SU-DHL-6 (cell line): ENCODE results near the gene DIP2C.

Experiments used
- H2AFZ ChIP-seq: fragments of 200-600 bp; sonication (generic); 2 replicates; pipeline ENCODE4 v1.6.1; 2014; ENCODE audit warnings: low read depth, mild to moderate bottlenecking, moderate library complexity, mixed read lengths, antibody characterized with exemption, low read length; ENCODE audit not compliant: severe bottlenecking
- H3F3A ChIP-seq: fragments of 200-600 bp; shearing (Covaris generic); 2 replicates; pipeline ENCODE4 v1.6.0; 2016; ENCODE audit warnings: antibody characterized with exemption, mild to moderate bottlenecking; ENCODE audit not compliant: insufficient read depth
- H3K27ac ChIP-seq: fragments of 200-600 bp; sonication (generic); 2 replicates; pipeline ENCODE4 v1.5.1; 2016; ENCODE audit warnings: low read depth, mild to moderate bottlenecking, low read length, moderate library complexity, mixed read lengths
- H3K27me3 ChIP-seq: fragments of 200-600 bp; sonication (generic), shearing (Covaris generic); 2 replicates; pipeline ENCODE4 v1.6.0; 2014; ENCODE audit warnings: mild to moderate bottlenecking, low read length
- H3K36me3 ChIP-seq: fragments of 200-600 bp; sonication (generic); 2 replicates; pipeline ENCODE4 v1.6.1; 2014; ENCODE audit warnings: mild to moderate bottlenecking, low read length, mixed read lengths
- H3K4me2 ChIP-seq: fragments of 300-600, 200-600 bp; shearing (Covaris generic), sonication (generic); 2 replicates; pipeline ENCODE4 v1.6.0; 2014; ENCODE audit warnings: low read length, low read depth, mild to moderate bottlenecking; ENCODE audit not compliant: poor library complexity, severe bottlenecking
- H3K4me3 ChIP-seq: fragments of 200-600 bp; sonication (generic); 2 replicates; pipeline ENCODE4 v1.5.1; 2014; ENCODE audit warnings: antibody characterized with exemption, low read length, mild to moderate bottlenecking, mixed read lengths; ENCODE audit not compliant: insufficient read depth, poor library complexity, severe bottlenecking
- H3K79me2 ChIP-seq: fragments of 200-600 bp; sonication (generic); 2 replicates; pipeline ENCODE4 v1.6.1; 2014; ENCODE audit warnings: mild to moderate bottlenecking, low read length, moderate library complexity; ENCODE audit not compliant: insufficient read depth
- H3K9ac ChIP-seq: fragments of 200-600 bp; sonication (generic); 2 replicates; pipeline ENCODE4 v1.7.0; 2014; ENCODE audit warnings: mild to moderate bottlenecking, low read length
- H3K9me2 ChIP-seq: fragments of 200-600 bp; sonication (generic); replicated peaks from 2 replicates; pipeline ENCODE4 v1.6.1; 2014; ENCODE audit warnings: low read length; ENCODE audit not compliant: insufficient read depth
- H3K9me3 ChIP-seq: fragments of 200-600 bp; sonication (generic); 2 replicates; pipeline ENCODE4 v1.6.1; 2014; ENCODE audit warnings: low read length, mixed read lengths; ENCODE audit not compliant: insufficient read depth
- H4K20me1 ChIP-seq: fragments of 200-600 bp; sonication (generic); 2 replicates; pipeline ENCODE4 v1.6.1; 2014; ENCODE audit warnings: low read depth, mild to moderate bottlenecking, antibody characterized with exemption, low read length, moderate library complexity, mixed read lengths
- EZH2phosphoT487 ChIP-seq: fragments of 200-600 bp; sonication (generic), shearing (Covaris generic); conservative IDR thresholded peaks from 2 replicates; pipeline ENCODE4 v1.6.1; 2018; ENCODE audit warnings: mild to moderate bottlenecking, antibody characterized with exemption, low read length, moderate library complexity, mixed read lengths
- TF ChIP-seq, protein P1 (sequence below): fragments of 200-600 bp; sonication (generic); IDR thresholded peaks from one replicate; pipeline ENCODE4 v1.5.1; 2017; ENCODE audit warnings: antibody characterized with exemption, mild to moderate bottlenecking, low read length, moderate library complexity; ENCODE audit not compliant: insufficient read depth, poor library complexity, severe bottlenecking

DIP2C gene

DNA sequence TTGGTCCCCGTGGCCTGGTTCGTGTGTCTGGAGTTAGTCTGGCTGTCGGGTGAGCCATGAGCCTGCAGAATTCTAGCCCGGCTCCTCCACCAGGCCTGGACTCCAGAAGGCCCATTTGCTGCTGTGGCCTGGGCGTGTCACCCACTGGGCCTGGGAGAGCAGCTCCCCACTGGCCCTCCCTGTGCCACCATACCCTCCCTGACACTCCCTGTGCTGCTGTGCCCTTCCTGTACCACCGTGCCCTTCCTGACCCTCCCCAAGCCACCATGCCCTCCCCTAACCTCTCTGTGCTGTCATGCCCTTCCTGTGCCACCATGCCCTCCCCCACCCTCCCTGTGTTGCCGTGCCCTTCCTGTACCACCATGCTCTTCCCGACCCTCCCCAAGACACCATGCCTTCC lies 39.1 kb upstream of the DIP2C start:
- no peak for TF ChIP-seq EZH2phosphoT487
- TF ChIP-seq, protein P1, sequence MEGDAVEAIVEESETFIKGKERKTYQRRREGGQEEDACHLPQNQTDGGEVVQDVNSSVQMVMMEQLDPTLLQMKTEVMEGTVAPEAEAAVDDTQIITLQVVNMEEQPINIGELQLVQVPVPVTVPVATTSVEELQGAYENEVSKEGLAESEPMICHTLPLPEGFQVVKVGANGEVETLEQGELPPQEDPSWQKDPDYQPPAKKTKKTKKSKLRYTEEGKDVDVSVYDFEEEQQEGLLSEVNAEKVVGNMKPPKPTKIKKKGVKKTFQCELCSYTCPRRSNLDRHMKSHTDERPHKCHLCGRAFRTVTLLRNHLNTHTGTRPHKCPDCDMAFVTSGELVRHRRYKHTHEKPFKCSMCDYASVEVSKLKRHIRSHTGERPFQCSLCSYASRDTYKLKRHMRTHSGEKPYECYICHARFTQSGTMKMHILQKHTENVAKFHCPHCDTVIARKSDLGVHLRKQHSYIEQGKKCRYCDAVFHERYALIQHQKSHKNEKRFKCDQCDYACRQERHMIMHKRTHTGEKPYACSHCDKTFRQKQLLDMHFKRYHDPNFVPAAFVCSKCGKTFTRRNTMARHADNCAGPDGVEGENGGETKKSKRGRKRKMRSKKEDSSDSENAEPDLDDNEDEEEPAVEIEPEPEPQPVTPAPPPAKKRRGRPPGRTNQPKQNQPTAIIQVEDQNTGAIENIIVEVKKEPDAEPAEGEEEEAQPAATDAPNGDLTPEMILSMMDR: no peak
- no peak overlapping the region for H2AFZ ChIP-seq
- no peaks in the 10 kb centered on the region for H3K9me3 ChIP-seq

DNA sequence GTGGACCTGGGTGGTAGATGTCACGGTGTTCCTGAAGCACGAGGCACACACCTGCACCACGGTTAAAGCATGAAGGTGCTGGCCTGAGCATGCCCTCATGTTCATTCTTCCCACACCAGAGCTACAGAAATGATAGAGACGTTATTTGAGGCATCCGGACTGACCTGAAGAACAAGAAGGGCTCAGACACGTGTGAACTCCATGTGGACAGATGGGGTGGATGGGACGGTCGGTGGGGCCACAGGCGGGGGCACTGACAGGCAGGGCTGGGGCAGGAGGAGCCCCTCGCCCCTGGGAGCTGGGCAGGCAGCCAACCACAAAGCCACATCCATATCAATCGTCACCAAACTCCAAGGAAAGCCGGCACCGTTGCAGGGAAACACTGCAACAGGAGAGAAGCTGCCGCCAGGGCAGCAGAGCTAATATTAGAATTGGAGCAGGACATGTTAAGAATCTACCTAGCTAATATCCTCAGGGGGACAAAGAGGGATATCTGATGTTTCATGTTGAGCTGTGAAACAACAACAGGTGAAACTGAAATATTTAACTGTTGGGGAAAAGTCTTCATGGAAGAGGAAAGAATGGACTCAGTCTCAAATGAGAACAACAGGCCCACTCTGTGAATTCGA lies 37.8 kb upstream of the DIP2C start:
- Histone ChIP-seq H3F3A (no peaks in the 10 kb centered on the region), H3K9ac (no peak overlapping the region), H3K27ac (no peak overlapping the region), H2AFZ (no peak overlapping the region), H3K79me2 (no peaks in the 10 kb centered on the region), H3K9me2 (no peaks in the 10 kb centered on the region), H3K4me3 (no peak overlapping the region), H4K20me1 (no peaks in the 10 kb centered on the region), H3K27me3 (no peaks in the 10 kb centered on the region), H3K36me3 (no peaks in the 10 kb centered on the region), H3K9me3 (no peaks in the 10 kb centered on the region), H3K4me2 (no peak overlapping the region)
- TF ChIP-seq, protein P1: no peak
- TF ChIP-seq EZH2phosphoT487: no peak

More for the DNA sequence above, 39.1 kb upstream of the DIP2C start:
- Histone ChIP-seq H3K9me2 (no peaks in the 10 kb centered on the region), H3K4me2 (no peak overlapping the region), H3F3A (no peaks in the 10 kb centered on the region), H3K4me3 (no peak overlapping the region), H3K36me3 (no peaks in the 10 kb centered on the region), H4K20me1 (no peaks in the 10 kb centered on the region), H3K27me3 (no peaks in the 10 kb centered on the region), H3K27ac (no peak overlapping the region), H3K9ac (no peak overlapping the region), H3K79me2 (no peaks in the 10 kb centered on the region)

DNA sequence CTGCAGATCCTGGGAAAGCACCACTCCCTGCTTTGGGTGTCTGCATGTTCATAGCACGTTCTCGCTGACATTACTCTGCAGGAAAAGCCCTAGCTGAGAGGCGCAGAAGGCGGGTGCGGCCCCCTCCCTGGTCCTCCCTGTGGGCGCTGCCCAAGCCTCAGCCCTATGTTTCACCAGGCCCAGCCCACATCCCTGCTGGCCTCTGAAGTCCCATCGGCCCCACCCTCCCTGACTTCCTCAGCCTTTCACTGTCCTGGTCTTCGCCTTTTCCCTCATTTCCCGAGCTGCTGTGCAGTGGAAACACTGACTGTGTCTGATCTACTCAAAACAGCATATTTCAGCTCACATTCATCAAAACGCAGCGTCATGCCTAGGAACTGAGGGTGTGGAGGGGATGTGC lies 36.3 kb upstream of the DIP2C start:
- no peaks in the 10 kb centered on the region for H3K9me2 ChIP-seq
- H3K9me3 ChIP-seq: no peaks in the 10 kb centered on the region
- no peak overlapping the region for H3K9ac ChIP-seq
- H3K27ac ChIP-seq: no peak overlapping the region
- no peaks in the 10 kb centered on the region for H3K79me2 ChIP-seq
- no peaks in the 10 kb centered on the region for H3K36me3 ChIP-seq
- no peaks in the 10 kb centered on the region for H3F3A ChIP-seq
- no peak overlapping the region for H3K4me3 ChIP-seq
- H3K4me2 ChIP-seq: no peak overlapping the region
- no peaks in the 10 kb centered on the region for H4K20me1 ChIP-seq
- TF ChIP-seq, protein P1: no peak
- no peak for TF ChIP-seq EZH2phosphoT487
- H2AFZ ChIP-seq: no peak overlapping the region
- no peaks in the 10 kb centered on the region for H3K27me3 ChIP-seq
